ENCODE results near the gene IQGAP2. TPM values are rescaled to one million over a fixed set of nuclear protein-coding genes. Genes with fewer than 3 reads are reported as not detected.

IQGAP2 gene
- total RNA-seq, 2 experiments from 2014 or later, result 50.0 to 51.6 TPM

- CTCF ChIA-PET, result no interaction called here
- POLR2A ChIA-PET, result no interaction called here
Measured at GRCh38 chr5:76380346-76381066, 22.6 kb upstream of the IQGAP2 start.

GRCh38 chr5:76383126-76383832 lies 19.8 kb upstream of the IQGAP2 start:
- POLR2A ChIA-PET, result no interaction called here
- CTCF ChIA-PET, result no interaction called here

- CTCF ChIA-PET, result no interaction called here
Measured at GRCh38 chr5:76384189-76384588, 18.9 kb upstream of the IQGAP2 start.

GRCh38 chr5:76384705-76385104 lies 18.4 kb upstream of the IQGAP2 start:
- ChIA-PET POLR2A (interaction anchor here (0.8 kb wide), 1 partner anchor 13 kb away, joined by 10 read pairs; no protein-coding TSS in a partner anchor), CTCF (no interaction called here)

More at GRCh38 chr5:76384189-76384588, 18.9 kb upstream of the IQGAP2 start:
- POLR2A ChIA-PET, result interaction anchor here (0.8 kb wide), 1 partner anchor 13 kb away, joined by 10 read pairs; no protein-coding TSS in a partner anchor

GRCh38 chr5:76385540-76385939 lies 17.5 kb upstream of the IQGAP2 start:
- ChIA-PET CTCF (interaction anchor here (0.7 kb wide), 1 partner anchor 822 kb away, joined by 4 read pairs; no protein-coding TSS in a partner anchor), POLR2A (no interaction called here)

- ChIA-PET POLR2A (no interaction called here), CTCF (interaction anchor here (1.1 kb wide), 1 partner anchor 12 kb away, joined by 5 read pairs; no protein-coding TSS in a partner anchor)
Measured at GRCh38 chr5:76386360-76386759, 16.7 kb upstream of the IQGAP2 start.

GRCh38 chr5:76388236-76388635 lies 14.8 kb upstream of the IQGAP2 start:
- POLR2A ChIA-PET, result no interaction called here
- CTCF ChIA-PET, result interaction anchor here (1.3 to 1.6 kb wide), 2 partner anchors 14 to 28 kb away, joined by 3 to 5 read pairs; no protein-coding TSS in a partner anchor

GRCh38 chr5:76388791-76389512 lies 14.1 kb upstream of the IQGAP2 start:
- ChIA-PET CTCF (interaction anchor here (1.1 to 1.6 kb wide), 3 partner anchors 13 to 155 kb away, joined by 3 to 5 read pairs (median 3); no protein-coding TSS in a partner anchor), POLR2A (interaction anchor here (0.6 to 0.7 kb wide), 2 partner anchors 16 to 95 kb away, joined by 4 to 10 read pairs; no protein-coding TSS in a partner anchor)

GRCh38 chr5:76389513-76390154 lies 13.5 kb upstream of the IQGAP2 start:
- POLR2A ChIA-PET, result interaction anchor here (0.6 to 0.7 kb wide), 2 partner anchors 15 to 95 kb away, joined by 4 to 10 read pairs; no protein-coding TSS in a partner anchor
- CTCF ChIA-PET, result interaction anchor here (0.7 to 1.6 kb wide), 4 partner anchors 13 to 329 kb away, joined by 3 to 5 read pairs (median 4); no protein-coding TSS in a partner anchor

GRCh38 chr5:76391014-76391413 lies 12.1 kb upstream of the IQGAP2 start:
- CTCF ChIA-PET, result no interaction called here
- POLR2A ChIA-PET, result no interaction called here

GRCh38 chr5:76393035-76393680 lies 9.9 kb upstream of the IQGAP2 start:
- CTCF ChIA-PET, result interaction anchor here (0.6 to 1.3 kb wide), 3 partner anchors 9 to 122 kb away, joined by 3 to 4 read pairs (median 3); partner anchors contain the start of gene IQGAP2
- POLR2A ChIA-PET, result interaction anchor here (1.5 kb wide), 1 partner anchor 10 kb away, joined by 4 read pairs; no protein-coding TSS in a partner anchor

GRCh38 chr5:76397200-76397599 lies 5.9 kb upstream of the IQGAP2 start:
- ChIA-PET CTCF (interaction anchor here (1.5 kb wide), 1 partner anchor 54 kb away, joined by 3 read pairs; no protein-coding TSS in a partner anchor), POLR2A (interaction anchor here (0.6 kb wide), 1 partner anchor 12 kb away, joined by 10 read pairs; no protein-coding TSS in a partner anchor)

GRCh38 chr5:76399268-76399667 lies 3.8 kb upstream of the IQGAP2 start:
- ChIA-PET CTCF (no interaction called here), POLR2A (no interaction called here)

- ChIA-PET CTCF (interaction anchor here (0.7 kb wide), 1 partner anchor 136 kb away, joined by 3 read pairs; no protein-coding TSS in a partner anchor), POLR2A (no interaction called here)
Measured at GRCh38 chr5:76400466-76400865, 2.6 kb upstream of the IQGAP2 start.

GRCh38 chr5:76401801-76402250 lies 1.3 kb upstream of the IQGAP2 start:
- ChIA-PET CTCF (interaction anchor here (0.5 to 2.4 kb wide), 10 partner anchors 8 to 165 kb away, joined by 3 to 31 read pairs (median 4); no protein-coding TSS in a partner anchor), POLR2A (interaction anchor here (0.6 to 3.9 kb wide), 5 partner anchors 141 to 1090 kb away, joined by 3 to 57 read pairs (median 9); no protein-coding TSS in a partner anchor)

- ChIA-PET CTCF (interaction anchor here (0.5 to 2.4 kb wide), 14 partner anchors 9 to 196 kb away, joined by 3 to 31 read pairs (median 4); no protein-coding TSS in a partner anchor), POLR2A (interaction anchor here (0.6 to 3.9 kb wide), 9 partner anchors 72 to 1089 kb away, joined by 3 to 57 read pairs (median 5); no protein-coding TSS in a partner anchor)
Measured at GRCh38 chr5:76402251-76402885, 717 bp upstream of the IQGAP2 start.

- CTCF ChIA-PET, result interaction anchor here (0.8 to 2.4 kb wide), 13 partner anchors 11 to 371 kb away, joined by 3 to 31 read pairs (median 3); no protein-coding TSS in a partner anchor
- POLR2A ChIA-PET, result interaction anchor here (0.6 to 3.9 kb wide), 11 partner anchors 10 to 1366 kb away, joined by 3 to 57 read pairs (median 4); no protein-coding TSS in a partner anchor
Measured at GRCh38 chr5:76403766-76404222, 709 bp downstream of the IQGAP2 start.

Measured in activated CD8-positive, alpha-beta memory T cell treated with anti-CD3 and anti-CD28 coated beads for 36 hours (primary cell).